ENCODE measurements around the gene TRPM4.

TRPM4 gene

GRCh38 chr19:49150944-49151243 is 6.7 kb upstream of the TRPM4 start:
- no peak for TF ChIP-seq CTCF (conservative IDR thresholded peaks at IDR 0.05)
- peak overlapping the region; percentile 98 for H3K27ac ChIP-seq

GRCh38 chr19:49151267-49152118 is 6.1 kb upstream of the TRPM4 start:
- TF ChIP-seq CTCF (conservative IDR thresholded peaks at IDR 0.05), result no peak
- H3K27ac ChIP-seq, result peak overlapping the region; percentile 98

- TF ChIP-seq CTCF (conservative IDR thresholded peaks at IDR 0.05), result no peak
These were observed 5.5 kb upstream of the TRPM4 start for GRCh38 chr19:49152119-49152550.

GRCh38 chr19:49153167-49153809 is 4.3 kb upstream of the TRPM4 start:
- TF ChIP-seq CTCF (conservative IDR thresholded peaks at IDR 0.05), result no peak
- no peak overlapping the region for H3K27ac ChIP-seq

More at GRCh38 chr19:49152119-49152550, 5.5 kb upstream of the TRPM4 start:
- H3K27ac ChIP-seq, result peak overlapping the region; percentile 98

GRCh38 chr19:49154279-49154678 is 3.3 kb upstream of the TRPM4 start:
- H3K27ac ChIP-seq, result no peak overlapping the region
- TF ChIP-seq CTCF (conservative IDR thresholded peaks at IDR 0.05), result no peak

- H3K27ac ChIP-seq, result no peak within 1 kb of the TSS
- no peak for TF ChIP-seq CTCF (conservative IDR thresholded peaks at IDR 0.05)
These were observed 2.4 kb upstream of the TRPM4 start, which contains the start of gene HRC for GRCh38 chr19:49155005-49155819. TSS of gene HRC (minus strand) at chr19:49155396. CDS start at chr19:49155237, 159 bp downstream.

GRCh38 chr19:49155820-49156346 is 1.7 kb upstream of the TRPM4 start:
- H3K27ac ChIP-seq, result no peak overlapping the region
- TF ChIP-seq CTCF (conservative IDR thresholded peaks at IDR 0.05), result no peak

All from VCaP (cell line).